ENCODE data around the gene TBP.
A peak's percentile ranks its signal among the peaks of the same experiment; 100 is the strongest.

Gene TBP

GRCh38 chr6:170552765-170553533 lies 1.2 kb upstream of the TBP start, which contains the start of gene PSMB1:
Gene PSMB1 (minus strand): TSS chr6:170553307. CDS start chr6:170553242, 65 bp downstream.
- peaks cover 18 to 35% (median 28%) of the 10 kb centered on the region in 4 experiments for H3K4me1 ChIP-seq (ENCODE audit: control extremely low read depth in 1 of 4, control insufficient read depth in 4 of 4, insufficient read depth in 4 of 4, low read length in 3 of 4)
- no peaks in the 10 kb centered on the region for H3K9me3 ChIP-seq (ENCODE audit: control extremely low read depth in 1 of 5, control insufficient read depth in 4 of 5, insufficient read depth in 2 of 5, low read depth in 1 of 5, low read length in 4 of 5)
- ChIA-PET POLR2A (no interaction called here), CTCF (interaction anchor here (0.9 to 3.1 kb wide), 4 partner anchors 9 to 31 kb away, joined by 3 to 7 read pairs (median 4); partner anchors contain the start of gene PDCD2)
- peak; percentile 83 to 92 (median 87) for DNase-seq
- peaks cover 7 to 27% (median 12%) of the 10 kb centered on the region in 4 experiments for H3K36me3 ChIP-seq (ENCODE audit: control insufficient read depth in 4 of 4, insufficient read depth in 4 of 4, low read length in 3 of 4)
- WGBS (ENCODE audit: insufficient coverage), result 0% methylated on average over 36 of the region's 41 CpGs
- peak within 1 kb of the TSS; percentile 87 to 100 (median 99) for H3K4me3 ChIP-seq (ENCODE audit: control insufficient read depth in 1 of 7, extremely low read depth in 1 of 7, insufficient read depth in 4 of 7, low read depth in 2 of 7, low read length in 6 of 7)
- no peaks in the 10 kb centered on the region for H3K27me3 ChIP-seq (replicated peaks in 2 of 5; ENCODE audit: control insufficient read depth in 4 of 5, insufficient read depth in 5 of 5, low read length in 4 of 5)
- peak within 1 kb of the TSS; percentile 91 to 97 for H3K27ac ChIP-seq (ENCODE audit: insufficient read depth in 1 of 2, low read depth in 1 of 2, low read length in 2 of 2, poor library complexity in 1 of 2, severe bottlenecking in 2 of 2)

- POLR2A ChIA-PET, result interaction anchor here (0.6 to 1.1 kb wide), 2 partner anchors 31 to 37 kb away, joined by 3 to 4 read pairs; partner anchors contain the start of gene PDCD2
- Histone ChIP-seq H3K27me3 (replicated peaks in 2 of 5; ENCODE audit: control insufficient read depth in 4 of 5, insufficient read depth in 5 of 5, low read length in 4 of 5) (no peaks in the 10 kb centered on the region), H3K36me3 (ENCODE audit: control insufficient read depth in 4 of 4, insufficient read depth in 4 of 4, low read length in 3 of 4) (peaks cover 3 to 26% (median 11%) of the 10 kb centered on the region in 4 experiments), H3K4me3 (ENCODE audit: control insufficient read depth in 1 of 7, extremely low read depth in 1 of 7, insufficient read depth in 4 of 7, low read depth in 2 of 7, low read length in 6 of 7) (peak overlapping the region; percentile 61 to 100 (median 98)), H3K9me3 (ENCODE audit: control extremely low read depth in 1 of 5, control insufficient read depth in 4 of 5, insufficient read depth in 2 of 5, low read depth in 1 of 5, low read length in 4 of 5) (no peaks in the 10 kb centered on the region), H3K27ac (ENCODE audit: insufficient read depth in 1 of 2, low read depth in 1 of 2, low read length in 2 of 2, poor library complexity in 1 of 2, severe bottlenecking in 2 of 2) (peak overlapping the region; percentile 91 to 97), H3K4me1 (ENCODE audit: control extremely low read depth in 1 of 4, control insufficient read depth in 4 of 4, insufficient read depth in 4 of 4, low read length in 3 of 4) (peaks cover 18 to 35% (median 28%) of the 10 kb centered on the region in 4 experiments)
- CTCF ChIA-PET, result interaction anchor here (3.1 kb wide), 1 partner anchor 30 kb away, joined by 7 read pairs; the partner anchor contains the start of gene PDCD2
- peak in 2 of 3 donors; percentile 81 to 91 for DNase-seq
- 0% methylated on average over 4 of the region's 13 CpGs for WGBS (ENCODE audit: insufficient coverage)
These were observed 596 bp upstream of the TBP start for GRCh38 chr6:170553534-170554012.

- peaks cover 2 to 24% (median 11%) of the 10 kb centered on the region in 4 experiments for H3K36me3 ChIP-seq (ENCODE audit: control insufficient read depth in 4 of 4, insufficient read depth in 4 of 4, low read length in 3 of 4)
- H3K9me3 ChIP-seq (ENCODE audit: control extremely low read depth in 1 of 5, control insufficient read depth in 4 of 5, insufficient read depth in 2 of 5, low read depth in 1 of 5, low read length in 4 of 5), result no peaks in the 10 kb centered on the region
- 17% methylated on average over 2 of the region's 7 CpGs for WGBS (ENCODE audit: insufficient coverage)
- POLR2A ChIA-PET, result no interaction called here
- peak overlapping the region; percentile 87 to 100 (median 98) for H3K4me3 ChIP-seq (ENCODE audit: control insufficient read depth in 1 of 7, extremely low read depth in 1 of 7, insufficient read depth in 4 of 7, low read depth in 2 of 7, low read length in 6 of 7)
- no peaks in the 10 kb centered on the region for H3K27me3 ChIP-seq (replicated peaks in 2 of 5; ENCODE audit: control insufficient read depth in 4 of 5, insufficient read depth in 5 of 5, low read length in 4 of 5)
- DNase-seq, result no peak
- CTCF ChIA-PET, result no interaction called here
- H3K27ac ChIP-seq (ENCODE audit: insufficient read depth in 1 of 2, low read depth in 1 of 2, low read length in 2 of 2, poor library complexity in 1 of 2, severe bottlenecking in 2 of 2), result peak overlapping the region; percentile 88 to 97
- peaks cover 18 to 35% (median 28%) of the 10 kb centered on the region in 4 experiments for H3K4me1 ChIP-seq (ENCODE audit: control extremely low read depth in 1 of 4, control insufficient read depth in 4 of 4, insufficient read depth in 4 of 4, low read length in 3 of 4)
These were observed 598 bp downstream of the TBP start for GRCh38 chr6:170554796-170555137.

GRCh38 chr6:170555305-170555704 lies 1.1 kb downstream of the TBP start:
- 82% methylated on average over 3 of the region's 3 CpGs for WGBS (ENCODE audit: insufficient coverage)
- DNase-seq, result no peak
- ChIA-PET CTCF (interaction anchor here (0.6 kb wide), 1 partner anchor 837 kb away, joined by 3 read pairs; no protein-coding TSS in a partner anchor), POLR2A (no interaction called here)
- Histone ChIP-seq H3K36me3 (ENCODE audit: control insufficient read depth in 4 of 4, insufficient read depth in 4 of 4, low read length in 3 of 4) (peaks cover 0 to 21% (median 10%) of the 10 kb centered on the region in 4 experiments), H3K9me3 (ENCODE audit: control extremely low read depth in 1 of 5, control insufficient read depth in 4 of 5, insufficient read depth in 2 of 5, low read depth in 1 of 5, low read length in 4 of 5) (no peaks in the 10 kb centered on the region), H3K27me3 (replicated peaks in 2 of 5; ENCODE audit: control insufficient read depth in 4 of 5, insufficient read depth in 5 of 5, low read length in 4 of 5) (no peaks in the 10 kb centered on the region), H3K27ac (ENCODE audit: insufficient read depth in 1 of 2, low read depth in 1 of 2, low read length in 2 of 2, poor library complexity in 1 of 2, severe bottlenecking in 2 of 2) (peak overlapping the region in 1 of 2 experiments; percentile 97), H3K4me1 (ENCODE audit: control extremely low read depth in 1 of 4, control insufficient read depth in 4 of 4, insufficient read depth in 4 of 4, low read length in 3 of 4) (peaks cover 18 to 35% (median 28%) of the 10 kb centered on the region in 4 experiments), H3K4me3 (ENCODE audit: control insufficient read depth in 1 of 7, extremely low read depth in 1 of 7, insufficient read depth in 4 of 7, low read depth in 2 of 7, low read length in 6 of 7) (peak overlapping the region in 6 of 7 experiments; percentile 87 to 100 (median 98))

- Histone ChIP-seq H3K4me1 (ENCODE audit: control extremely low read depth in 1 of 4, control insufficient read depth in 4 of 4, insufficient read depth in 4 of 4, low read length in 3 of 4) (no peaks in the 10 kb centered on the region), H3K9me3 (ENCODE audit: control extremely low read depth in 1 of 5, control insufficient read depth in 4 of 5, insufficient read depth in 2 of 5, low read depth in 1 of 5, low read length in 4 of 5) (no peaks in the 10 kb centered on the region), H3K27ac (ENCODE audit: insufficient read depth in 1 of 2, low read depth in 1 of 2, low read length in 2 of 2, poor library complexity in 1 of 2, severe bottlenecking in 2 of 2) (no peak overlapping the region), H3K36me3 (ENCODE audit: control insufficient read depth in 4 of 4, insufficient read depth in 4 of 4, low read length in 3 of 4) (peaks cover 9 to 54% (median 38%) of the 10 kb centered on the region in 4 experiments), H3K27me3 (replicated peaks in 2 of 5; ENCODE audit: control insufficient read depth in 4 of 5, insufficient read depth in 5 of 5, low read length in 4 of 5) (no peaks in the 10 kb centered on the region), H3K4me3 (ENCODE audit: control insufficient read depth in 1 of 7, extremely low read depth in 1 of 7, insufficient read depth in 4 of 7, low read depth in 2 of 7, low read length in 6 of 7) (no peak overlapping the region)
- no peak for DNase-seq
- ChIA-PET CTCF (no interaction called here), POLR2A (interaction anchor here (0.7 kb wide), 1 partner anchor 203 kb away, joined by 3 read pairs; no protein-coding TSS in a partner anchor)
- WGBS (ENCODE audit: insufficient coverage), result 100% methylated on average over 2 of the region's 4 CpGs
These were observed 7.4 kb downstream of the TBP start for GRCh38 chr6:170561555-170561954.

GRCh38 chr6:170564936-170565530 lies 10.9 kb downstream of the TBP start:
- ChIA-PET CTCF (no interaction called here), POLR2A (interaction anchor here (0.6 kb wide), 1 partner anchor 11 kb away, joined by 3 read pairs; no protein-coding TSS in a partner anchor)
- no peak for DNase-seq
- Histone ChIP-seq H3K4me1 (ENCODE audit: control extremely low read depth in 1 of 4, control insufficient read depth in 4 of 4, insufficient read depth in 4 of 4, low read length in 3 of 4) (no peaks in the 10 kb centered on the region), H3K27me3 (replicated peaks in 2 of 5; ENCODE audit: control insufficient read depth in 4 of 5, insufficient read depth in 5 of 5, low read length in 4 of 5) (no peaks in the 10 kb centered on the region), H3K36me3 (ENCODE audit: control insufficient read depth in 4 of 4, insufficient read depth in 4 of 4, low read length in 3 of 4) (peaks cover 17 to 70% (median 46%) of the 10 kb centered on the region in 4 experiments), H3K27ac (ENCODE audit: insufficient read depth in 1 of 2, low read depth in 1 of 2, low read length in 2 of 2, poor library complexity in 1 of 2, severe bottlenecking in 2 of 2) (no peak overlapping the region), H3K9me3 (ENCODE audit: control extremely low read depth in 1 of 5, control insufficient read depth in 4 of 5, insufficient read depth in 2 of 5, low read depth in 1 of 5, low read length in 4 of 5) (no peaks in the 10 kb centered on the region), H3K4me3 (ENCODE audit: control insufficient read depth in 1 of 7, extremely low read depth in 1 of 7, insufficient read depth in 4 of 7, low read depth in 2 of 7, low read length in 6 of 7) (no peak overlapping the region)
- WGBS (ENCODE audit: insufficient coverage), result 95% methylated on average over 4 of the region's 8 CpGs
